ENCODE measurements around the gene JARID2. TPM values are rescaled to one million over a fixed set of nuclear protein-coding genes. Genes with fewer than 3 reads are reported as not detected.

Gene JARID2
- total RNA-seq, 1 donor from 2014 or later: 38.9 TPM

GRCh38 chr6:15396808-15397207, 150.9 kb downstream of the JARID2 start:
- Mint-ChIP-seq H3K36me3 (peaks cover 15% of the 10 kb centered on the region), H3K4me1 (peaks cover 32% of the 10 kb centered on the region), H3K27ac (no peak overlapping the region), H3K9me3 (peaks cover 14% of the 10 kb centered on the region), H3K27me3 (ENCODE audit: insufficient read depth, low read depth) (peaks cover 2% of the 10 kb centered on the region), H3K4me3 (no peak overlapping the region)
- H3K4me1 ChIP-seq: peaks cover 28% of the 10 kb centered on the region
- no peak overlapping the region for H3K4me3 ChIP-seq
- no peak for DNase-seq (ENCODE audit: low spot score)
- H3K4me2 ChIP-seq: no peak overlapping the region
- no peak for TF ChIP-seq EZH2 (IDR thresholded peaks at IDR 0.05)
- no peak for TF ChIP-seq CTCF (IDR thresholded peaks at IDR 0.05)
- TF ChIP-seq EZH2phosphoT487 (IDR thresholded peaks at IDR 0.05): no peak
- H3F3A ChIP-seq (ENCODE audit: low read depth): peaks cover 15% of the 10 kb centered on the region
- H3K9me3 ChIP-seq (ENCODE audit: low read depth): no peaks in the 10 kb centered on the region
- no peak overlapping the region for H3K27ac ChIP-seq
- H3K79me2 ChIP-seq (ENCODE audit: low read depth): peaks cover 100% of the 10 kb centered on the region
- no peak overlapping the region for H2AFZ ChIP-seq (replicated peaks)
- H3K9ac ChIP-seq: no peak overlapping the region
- H3K27me3 ChIP-seq: no peaks in the 10 kb centered on the region
- no peaks in the 10 kb centered on the region for H3K36me3 ChIP-seq
- peaks cover 55% of the 10 kb centered on the region for H4K20me1 ChIP-seq (ENCODE audit: low read depth)

GRCh38 chr6:15398633-15399275, 152.9 kb downstream of the JARID2 start:
- H3K27ac Mint-ChIP-seq: no peak overlapping the region
- no peak overlapping the region for H3K4me3 Mint-ChIP-seq
- H4K20me1 ChIP-seq (ENCODE audit: low read depth): peaks cover 74% of the 10 kb centered on the region
- peaks cover 48% of the 10 kb centered on the region for H3K4me1 ChIP-seq
- no peak overlapping the region for H3K9ac ChIP-seq
- H3K9me3 Mint-ChIP-seq: peaks cover 8% of the 10 kb centered on the region
- H3K36me3 ChIP-seq: no peaks in the 10 kb centered on the region
- H3K9me3 ChIP-seq (ENCODE audit: low read depth): no peaks in the 10 kb centered on the region
- peaks cover 2% of the 10 kb centered on the region for H3K27me3 Mint-ChIP-seq (ENCODE audit: insufficient read depth, low read depth)
- DNase-seq (ENCODE audit: low spot score): no peak
- no peak overlapping the region for H3K27ac ChIP-seq
- H3K27me3 ChIP-seq: no peaks in the 10 kb centered on the region
- H3K4me2 ChIP-seq: no peak overlapping the region
- peaks cover 49% of the 10 kb centered on the region for H3K4me1 Mint-ChIP-seq
- H2AFZ ChIP-seq (replicated peaks): no peak overlapping the region
- no peak overlapping the region for H3K4me3 ChIP-seq
- H3K36me3 Mint-ChIP-seq: peaks cover 8% of the 10 kb centered on the region
- peaks cover 100% of the 10 kb centered on the region for H3K79me2 ChIP-seq (ENCODE audit: low read depth)
- TF ChIP-seq EZH2phosphoT487 (IDR thresholded peaks at IDR 0.05): no peak
- TF ChIP-seq EZH2 (IDR thresholded peaks at IDR 0.05): no peak
- TF ChIP-seq CTCF (IDR thresholded peaks at IDR 0.05): no peak
- H3F3A ChIP-seq (ENCODE audit: low read depth): peaks cover 17% of the 10 kb centered on the region

GRCh38 chr6:15399641-15400470, 154.0 kb downstream of the JARID2 start:
- Histone ChIP-seq H3K79me2 (ENCODE audit: low read depth) (peaks cover 100% of the 10 kb centered on the region), H3K4me2 (peak overlapping the region; percentile 75), H3K36me3 (no peaks in the 10 kb centered on the region), H3K27ac (no peak overlapping the region), H3K4me1 (peaks cover 57% of the 10 kb centered on the region), H2AFZ (replicated peaks) (no peak overlapping the region), H3F3A (ENCODE audit: low read depth) (peaks cover 24% of the 10 kb centered on the region), H3K9ac (no peak overlapping the region), H4K20me1 (ENCODE audit: low read depth) (peaks cover 84% of the 10 kb centered on the region), H3K4me3 (peak overlapping the region; percentile 27), H3K9me3 (ENCODE audit: low read depth) (no peaks in the 10 kb centered on the region), H3K27me3 (no peaks in the 10 kb centered on the region)
- peaks cover 4% of the 10 kb centered on the region for H3K27me3 Mint-ChIP-seq (ENCODE audit: insufficient read depth, low read depth)
- peak; percentile 55 for DNase-seq (ENCODE audit: low spot score)
- H3K4me1 Mint-ChIP-seq: peaks cover 60% of the 10 kb centered on the region
- no peaks in the 10 kb centered on the region for H3K9me3 Mint-ChIP-seq
- H3K4me3 Mint-ChIP-seq: peak overlapping the region; percentile 80
- H3K27ac Mint-ChIP-seq: peak overlapping the region; percentile 74
- H3K36me3 Mint-ChIP-seq: no peaks in the 10 kb centered on the region
- TF ChIP-seq EZH2 (IDR thresholded peaks at IDR 0.05) (no peak), CTCF (IDR thresholded peaks at IDR 0.05) (no peak), EZH2phosphoT487 (IDR thresholded peaks at IDR 0.05) (no peak)
